GM18867 (cell line): ENCODE data around the gene CLDN20.
A peak's percentile ranks its signal among the peaks of the same experiment; 100 is the strongest.
"Not testable (repeated sequence)": the region's sequence is repeated elsewhere in the genome, so short reads cannot be mapped to it uniquely, and the experiment has no call there.

Source experiments
- ATAC-seq: cut with Tn5 transposase; IDR thresholded peaks from one replicate; pipeline ENCODE4 v1.9.1; 2021; ENCODE audit warnings: mild to moderate bottlenecking, moderate library complexity; ENCODE audit not compliant: unreplicated experiment

Gene CLDN20

DNA sequence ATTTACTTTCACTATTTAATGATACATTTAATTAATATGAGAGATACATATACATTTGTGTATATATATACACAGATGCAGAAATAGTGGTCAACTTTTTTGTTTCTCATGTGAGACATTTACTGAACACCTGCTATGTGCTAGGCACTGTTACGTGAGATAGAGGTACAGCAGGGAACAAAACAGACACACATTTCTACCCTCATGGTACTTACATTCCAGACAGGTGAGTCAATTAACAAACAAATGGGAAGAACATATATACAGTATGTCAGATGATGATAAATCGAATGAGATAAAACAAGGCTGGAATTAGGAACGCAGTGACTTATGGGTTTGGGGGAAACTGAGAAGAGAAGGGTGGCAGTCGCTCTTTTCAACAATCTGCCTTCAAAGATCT is 45.3 kb downstream of the CLDN20 start:
- no peak for ATAC-seq

GRCh38 chr6:155310596-155310995 is 46.8 kb downstream of the CLDN20 start:
- ATAC-seq: no peak

DNA sequence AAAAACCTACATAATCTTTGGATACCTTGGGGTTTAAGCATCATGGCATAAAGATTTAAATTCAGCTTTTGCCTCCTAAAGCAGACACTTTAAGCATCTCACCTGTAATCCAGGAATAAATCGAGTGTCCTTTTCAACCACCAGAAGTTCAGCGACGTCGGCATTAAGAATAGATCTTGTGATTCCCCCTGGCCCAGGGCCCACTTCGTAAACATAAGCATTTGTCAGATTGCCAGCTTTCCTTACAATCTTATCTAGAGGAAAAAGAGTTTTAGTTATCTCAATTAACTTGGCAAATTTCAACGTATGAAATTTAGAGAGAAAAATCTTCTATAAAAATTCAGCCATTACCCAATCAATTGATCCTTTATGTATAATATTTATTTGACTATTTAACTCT is 47.3 kb downstream of the CLDN20 start:
- ATAC-seq: no peak

- no peak for ATAC-seq
Measured at GRCh38 chr6:155311583-155311982, 47.8 kb downstream of the CLDN20 start.

DNA sequence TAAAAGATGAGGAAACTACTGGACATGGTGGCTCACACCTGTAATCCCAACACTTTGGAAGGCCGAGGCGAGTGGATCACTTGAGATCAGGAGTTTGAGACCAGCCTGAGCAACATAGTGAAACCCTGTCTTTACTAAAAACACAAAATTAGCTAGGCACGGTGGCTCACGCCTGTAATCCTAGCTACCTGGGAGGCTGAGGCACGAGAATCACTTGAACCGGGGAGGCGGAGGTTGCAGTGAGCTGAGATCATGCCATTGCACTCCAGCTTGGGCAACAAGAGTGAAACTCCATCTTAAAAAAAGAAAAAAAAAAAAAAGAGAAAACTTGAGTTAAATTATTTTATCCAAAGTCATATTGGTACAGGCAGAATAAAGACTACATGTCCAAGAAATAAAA is 49.1 kb downstream of the CLDN20 start:
- ATAC-seq: not testable (repeated sequence)

GRCh38 chr6:155313602-155314091 is 49.8 kb downstream of the CLDN20 start:
- ATAC-seq: peak; percentile 12

GRCh38 chr6:155314092-155314772 is 50.4 kb downstream of the CLDN20 start, which contains the start of gene TFB1M:
TSS of gene TFB1M (minus strand) at chr6:155314484. CDS start at chr6:155314428, 56 bp downstream.
- ATAC-seq: peak; percentile 92

DNA sequence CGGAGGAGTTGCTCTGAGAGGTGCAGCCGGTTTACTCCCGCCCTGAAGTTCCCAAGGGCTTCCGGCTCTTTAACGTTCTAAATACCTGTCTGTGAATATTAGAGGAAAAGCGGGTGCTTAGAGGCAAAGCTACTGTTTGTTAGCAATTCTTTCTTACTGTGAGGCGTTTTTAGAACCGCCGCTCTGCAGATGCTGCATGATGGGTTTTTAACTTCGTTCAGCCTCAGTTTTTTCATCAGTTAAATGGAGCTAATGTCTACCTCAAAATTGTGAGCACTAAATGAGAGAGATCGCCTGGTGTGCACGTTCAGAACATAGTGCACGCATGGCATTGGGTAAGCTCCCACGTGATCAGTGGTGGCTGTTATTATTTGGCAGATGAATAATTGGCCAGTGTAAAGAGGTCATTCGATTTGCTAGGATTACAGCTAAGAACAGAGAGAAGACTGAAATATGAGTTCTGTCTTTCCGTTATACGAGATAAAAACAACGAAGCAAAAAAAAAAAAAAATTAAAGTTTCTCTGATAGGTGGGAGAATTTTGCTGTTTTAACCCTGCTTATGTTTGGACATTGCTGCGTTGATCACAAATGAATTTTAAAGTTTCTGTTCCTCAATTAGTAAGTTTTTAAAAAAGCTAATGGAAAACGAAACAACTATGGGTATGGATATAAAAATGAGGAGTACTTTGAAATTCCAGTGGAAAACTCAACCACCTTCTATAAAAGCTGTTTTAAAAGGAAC is 51.1 kb downstream of the CLDN20 start:
- peak; percentile 57 for ATAC-seq

DNA sequence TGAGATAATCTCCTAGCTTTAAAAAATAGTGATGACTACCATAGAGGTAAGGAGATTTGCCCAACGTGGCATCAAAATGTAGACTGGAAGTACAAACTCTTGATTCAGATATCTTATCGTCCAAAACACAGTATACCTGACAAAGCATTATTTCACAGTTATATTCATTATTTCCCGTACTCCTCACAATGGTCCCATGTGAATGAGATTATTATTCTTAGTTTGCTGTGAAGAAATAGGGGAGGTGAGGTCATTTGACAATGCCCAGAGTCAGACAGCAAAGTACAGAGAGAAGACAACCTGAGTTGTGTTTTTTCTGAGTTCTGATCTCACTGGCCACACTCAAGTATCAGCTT is 51.7 kb downstream of the CLDN20 start:
- no peak for ATAC-seq

DNA sequence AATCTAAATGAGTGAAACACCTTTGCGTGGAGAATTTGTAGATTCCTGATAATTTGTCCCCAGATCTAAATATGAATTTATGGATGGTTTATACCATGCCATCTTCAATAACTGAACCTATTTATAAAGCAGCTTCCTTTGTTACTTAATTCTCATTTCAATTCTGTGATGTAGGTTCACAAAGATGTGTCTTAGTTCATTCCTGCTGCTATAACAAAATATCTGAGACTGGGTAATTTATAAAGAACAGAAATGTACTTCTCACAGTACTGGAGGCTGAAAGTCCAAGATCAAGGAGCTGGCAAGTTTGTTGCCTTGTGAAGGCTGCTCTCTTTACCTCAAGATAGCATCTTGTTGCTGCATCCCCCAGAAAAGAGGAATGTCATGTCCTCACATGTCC is 52.6 kb downstream of the CLDN20 start:
- ATAC-seq: no peak

GRCh38 chr6:155317186-155317585 is 53.4 kb downstream of the CLDN20 start:
- ATAC-seq: no peak

- ATAC-seq: no peak
Measured at GRCh38 chr6:155319902-155320301, 56.1 kb downstream of the CLDN20 start.

- ATAC-seq: no peak
Measured at GRCh38 chr6:155324172-155324571, 60.4 kb downstream of the CLDN20 start.

GRCh38 chr6:155324993-155325392 is 61.2 kb downstream of the CLDN20 start:
- no peak for ATAC-seq

DNA sequence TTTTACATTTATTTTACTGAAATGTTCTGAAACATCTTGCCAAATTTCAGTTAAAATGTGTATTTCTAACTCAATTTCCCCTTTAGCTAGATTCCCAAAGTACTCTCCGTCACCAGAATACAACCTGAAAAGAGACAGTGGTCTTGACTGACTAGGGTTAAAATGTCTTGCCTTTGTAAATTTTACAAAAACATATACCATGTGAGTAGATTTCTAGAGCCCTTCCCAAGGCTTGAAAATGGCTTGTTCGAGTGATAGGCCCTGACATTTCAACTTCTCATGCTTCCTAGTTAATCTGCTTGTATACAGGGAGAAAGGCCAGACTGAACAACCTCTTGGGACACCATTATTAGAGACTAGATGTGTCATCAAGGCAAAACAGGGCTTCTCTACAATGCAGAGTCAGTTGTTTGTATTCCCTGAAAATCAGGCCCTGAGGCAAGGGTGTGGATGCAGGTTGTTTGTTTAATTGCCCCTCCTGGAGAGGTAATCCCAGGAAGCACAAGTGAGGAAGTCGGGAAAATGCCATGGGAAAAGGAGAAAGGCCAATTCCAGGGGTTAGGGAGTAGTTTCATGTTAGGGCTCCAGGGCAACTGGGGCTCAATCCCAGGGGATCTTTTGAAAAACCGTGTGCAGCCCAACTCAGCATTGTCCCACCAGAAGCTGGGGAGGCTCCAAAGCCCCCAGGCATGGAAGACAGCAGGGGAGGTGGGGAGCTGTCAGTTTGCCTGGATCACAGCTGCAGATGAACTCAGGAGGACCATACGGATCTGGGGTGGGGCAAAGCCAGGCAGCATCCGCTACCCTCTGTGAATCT is 62.1 kb downstream of the CLDN20 start:
- no peak for ATAC-seq
